GM13976 (cell line): ENCODE results near the gene ITIH5.

Source experiments
- DNase-seq: peaks from one replicate; pipeline ENCODE4 v3.0.0; 2012; ENCODE audit warnings: low spot score
- in situ Hi-C: fragments of 300-500 bp; cut with MboI; formaldehyde crosslinking; loops from one replicate; pipeline ENCODE4 v1.12.0; 2022; ENCODE audit warnings: low sequenced_read_pairs, mixed read lengths, inconsistent platforms; ENCODE audit not compliant: unreplicated experiment
- TF ChIP-seq, protein P1 (sequence below): IDR thresholded peaks from 2 replicates; pipeline ENCODE4 v1.5.1; 2012; ENCODE audit warnings: borderline replicate concordance, mild to moderate bottlenecking; ENCODE audit not compliant: insufficient read depth; ENCODE audit errors: extremely low read depth, missing control alignments, control extremely low read depth

The ITIH5 gene

DNA sequence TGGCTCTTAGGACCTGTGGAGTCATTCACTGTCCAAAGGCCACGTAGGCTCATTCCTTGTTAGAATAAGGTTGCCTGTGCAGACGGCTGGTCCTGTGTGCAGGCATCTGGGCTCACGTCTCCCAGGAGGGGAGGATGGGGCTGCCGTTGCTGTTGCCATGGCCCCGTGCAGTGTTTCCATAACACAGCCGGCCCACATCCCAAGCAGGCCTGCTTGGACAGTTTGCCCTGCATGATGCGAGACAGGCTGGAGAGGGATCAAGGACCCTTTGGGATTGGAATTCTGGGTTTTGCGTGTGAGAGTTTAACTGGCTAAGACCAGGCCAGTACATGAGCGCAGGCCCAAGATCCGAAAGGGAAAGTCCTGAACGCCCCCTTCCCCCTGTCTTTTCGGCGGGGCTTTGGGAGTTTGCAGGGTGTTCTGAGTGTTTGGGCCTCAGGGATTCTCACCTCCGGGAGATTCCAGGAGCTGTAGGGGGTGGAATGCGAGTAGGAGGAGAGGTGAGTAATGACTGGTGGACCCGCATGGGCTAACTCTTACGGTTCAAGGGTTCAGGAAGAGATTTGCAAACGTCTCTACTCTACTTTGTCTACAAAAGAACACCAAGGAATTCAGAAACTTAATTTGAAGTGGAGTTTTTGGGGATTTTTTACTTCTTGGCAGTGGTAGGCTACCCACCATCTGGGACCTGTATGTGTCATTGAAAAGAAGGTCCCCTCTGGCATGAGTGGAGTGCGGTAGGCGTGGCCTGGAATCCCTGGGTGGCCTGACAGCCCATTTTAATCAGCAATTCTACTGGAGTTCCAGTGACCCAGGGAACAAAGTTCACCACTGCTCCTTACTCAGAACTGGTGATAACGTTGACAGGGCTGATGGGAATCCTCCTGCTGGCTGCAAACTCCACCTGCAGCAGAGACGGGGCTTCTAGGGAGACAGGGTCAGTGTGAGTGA is 125.4 kb downstream of the ITIH5 start:
- no peak for DNase-seq
- in situ Hi-C loops, result loop anchor here (25.0 kb wide), 1 partner anchor 1746 kb away; no protein-coding TSS in a partner anchor
- TF ChIP-seq, protein P1, sequence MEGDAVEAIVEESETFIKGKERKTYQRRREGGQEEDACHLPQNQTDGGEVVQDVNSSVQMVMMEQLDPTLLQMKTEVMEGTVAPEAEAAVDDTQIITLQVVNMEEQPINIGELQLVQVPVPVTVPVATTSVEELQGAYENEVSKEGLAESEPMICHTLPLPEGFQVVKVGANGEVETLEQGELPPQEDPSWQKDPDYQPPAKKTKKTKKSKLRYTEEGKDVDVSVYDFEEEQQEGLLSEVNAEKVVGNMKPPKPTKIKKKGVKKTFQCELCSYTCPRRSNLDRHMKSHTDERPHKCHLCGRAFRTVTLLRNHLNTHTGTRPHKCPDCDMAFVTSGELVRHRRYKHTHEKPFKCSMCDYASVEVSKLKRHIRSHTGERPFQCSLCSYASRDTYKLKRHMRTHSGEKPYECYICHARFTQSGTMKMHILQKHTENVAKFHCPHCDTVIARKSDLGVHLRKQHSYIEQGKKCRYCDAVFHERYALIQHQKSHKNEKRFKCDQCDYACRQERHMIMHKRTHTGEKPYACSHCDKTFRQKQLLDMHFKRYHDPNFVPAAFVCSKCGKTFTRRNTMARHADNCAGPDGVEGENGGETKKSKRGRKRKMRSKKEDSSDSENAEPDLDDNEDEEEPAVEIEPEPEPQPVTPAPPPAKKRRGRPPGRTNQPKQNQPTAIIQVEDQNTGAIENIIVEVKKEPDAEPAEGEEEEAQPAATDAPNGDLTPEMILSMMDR, result no peak

GRCh38 chr10:7538970-7539654 is 127.7 kb downstream of the ITIH5 start:
- DNase-seq, result no peak
- TF ChIP-seq, protein P1, result no peak
- in situ Hi-C loops, result loop anchor here (10.0 to 25.0 kb wide), 2 partner anchors 146 to 1748 kb away; no protein-coding TSS in a partner anchor

DNA sequence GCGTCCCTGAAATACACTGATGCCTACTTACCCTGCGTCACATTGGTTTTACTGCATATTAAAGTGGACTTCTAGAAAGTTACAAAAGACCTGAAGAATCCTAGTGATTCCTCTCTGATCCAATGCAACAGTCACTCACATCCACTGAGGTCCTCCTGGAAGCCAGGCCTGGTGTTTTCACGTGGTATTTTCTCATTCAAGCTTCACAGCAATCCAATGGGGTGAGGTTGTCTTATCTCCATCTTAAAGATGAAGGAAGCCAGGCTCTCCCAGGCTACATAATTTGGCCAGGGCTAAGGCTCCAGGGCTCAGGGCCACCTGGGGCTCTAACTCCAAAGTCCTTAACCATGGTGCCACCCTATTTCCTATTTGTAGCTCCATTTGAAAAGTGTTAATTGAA is 129.6 kb downstream of the ITIH5 start:
- no peak for DNase-seq
- in situ Hi-C loops, result loop anchor here (10.0 to 25.0 kb wide), 2 partner anchors 148 to 1750 kb away; no protein-coding TSS in a partner anchor
- TF ChIP-seq, protein P1, result no peak

DNA sequence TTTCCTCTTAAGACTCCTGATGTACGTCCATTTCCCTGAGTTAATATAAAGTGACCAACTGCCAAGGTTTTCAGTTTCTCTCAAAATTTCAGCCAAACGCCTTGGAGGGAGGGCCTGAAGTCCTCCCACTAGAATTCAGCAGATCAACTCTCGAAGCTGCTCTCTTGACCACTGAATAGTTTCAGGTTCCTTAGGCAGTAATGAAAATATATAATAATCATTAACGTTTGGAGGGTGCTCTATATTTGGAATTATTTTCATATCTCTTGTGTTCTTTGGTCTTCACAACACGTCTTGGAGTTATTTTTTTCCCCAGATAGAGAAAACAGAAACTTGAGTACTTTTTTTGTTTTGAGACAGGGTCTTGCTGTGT is 132.3 kb downstream of the ITIH5 start:
- in situ Hi-C loops, result loop anchor here (10.0 to 25.0 kb wide), 2 partner anchors 150 to 1753 kb away; no protein-coding TSS in a partner anchor
- TF ChIP-seq, protein P1, result no peak
- no peak for DNase-seq

- in situ Hi-C loops, result loop anchor here (10.0 to 25.0 kb wide), 2 partner anchors 151 to 1753 kb away; no protein-coding TSS in a partner anchor
- TF ChIP-seq, protein P1, result no peak
Observed at GRCh38 chr10:7533657-7534479, 132.9 kb downstream of the ITIH5 start.

GRCh38 chr10:7532723-7533498 is 133.9 kb downstream of the ITIH5 start:
- in situ Hi-C loops, result loop anchor here (10.0 to 25.0 kb wide), 2 partner anchors 152 to 1754 kb away; no protein-coding TSS in a partner anchor

More at GRCh38 chr10:7533657-7534479, 132.9 kb downstream of the ITIH5 start:
- DNase-seq, result no peak

More at GRCh38 chr10:7532723-7533498, 133.9 kb downstream of the ITIH5 start:
- TF ChIP-seq, protein P1, result no peak
- DNase-seq, result no peak
